ENCODE measurements around the gene MUCL3.
"Not testable (repeated sequence)": the region's sequence is repeated elsewhere in the genome, so short reads cannot be mapped to it uniquely, and the experiment has no call there.

The MUCL3 gene

GRCh38 chr6:30974490-30975252 is 33.9 kb downstream of the MUCL3 start:
- in situ Hi-C loops (cut with MboI; ENCODE audit: low sequenced_read_pairs): no loop called here

GRCh38 chr6:30979141-30979540 is 38.4 kb downstream of the MUCL3 start:
- in situ Hi-C loops (cut with MboI; ENCODE audit: low sequenced_read_pairs): no loop called here

DNA sequence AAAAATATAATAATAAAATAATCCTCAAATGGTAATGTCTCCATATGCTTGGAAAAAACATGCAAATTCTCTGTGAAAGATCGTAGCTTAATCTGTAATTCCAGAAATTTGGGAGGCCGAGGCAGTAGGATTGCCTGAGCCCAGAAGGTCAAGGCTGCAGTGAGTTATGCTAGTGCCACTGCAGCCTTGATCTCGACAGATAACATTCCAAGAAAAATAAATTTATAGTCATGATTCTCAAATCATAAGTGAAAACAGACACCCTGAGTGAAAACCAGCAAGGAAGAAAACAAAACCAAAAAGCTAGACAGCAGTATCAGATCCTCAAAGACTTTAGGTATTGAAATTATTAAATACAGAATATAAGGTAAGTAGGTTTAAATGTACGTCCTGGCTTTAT is 38.9 kb downstream of the MUCL3 start:
- in situ Hi-C loops (cut with MboI; ENCODE audit: low sequenced_read_pairs): no loop called here

- in situ Hi-C loops (cut with MboI; ENCODE audit: low sequenced_read_pairs): no loop called here
Measured at GRCh38 chr6:30981942-30982772, 41.4 kb downstream of the MUCL3 start.

DNA sequence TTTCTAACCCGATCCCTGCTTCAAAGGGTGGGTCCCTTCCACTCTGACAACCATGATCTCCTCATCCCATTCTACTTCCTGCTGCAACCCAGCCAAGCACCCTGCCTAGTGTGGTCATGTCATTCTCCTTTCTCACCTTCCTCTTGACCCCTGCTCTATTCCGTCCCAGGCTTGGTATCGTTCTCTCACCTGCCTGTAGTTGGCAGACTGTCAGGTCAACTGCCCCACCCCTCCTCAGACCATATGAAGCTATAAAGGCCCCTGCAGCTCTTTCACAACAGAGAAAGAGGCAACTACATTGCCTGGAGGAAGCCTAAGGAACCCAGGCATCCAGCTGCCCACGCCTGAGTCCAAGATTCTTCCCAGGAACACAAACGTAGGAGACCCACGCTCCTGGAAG is 42.7 kb downstream of the MUCL3 start, which contains the start of gene MUC21:
Gene MUC21, plus strand, starts transcription at position 280 of the 400 bp plus-strand sequence. CDS start 241 bp downstream, outside the sequence.
- in situ Hi-C loops (cut with MboI; ENCODE audit: low sequenced_read_pairs): no loop called here

GRCh38 chr6:30985490-30985889 is 44.7 kb downstream of the MUCL3 start:
- in situ Hi-C loops (cut with MboI; ENCODE audit: low sequenced_read_pairs): no loop called here

- in situ Hi-C loops (cut with MboI; ENCODE audit: low sequenced_read_pairs): no loop called here
Measured at GRCh38 chr6:30987304-30987703, 46.5 kb downstream of the MUCL3 start.

DNA sequence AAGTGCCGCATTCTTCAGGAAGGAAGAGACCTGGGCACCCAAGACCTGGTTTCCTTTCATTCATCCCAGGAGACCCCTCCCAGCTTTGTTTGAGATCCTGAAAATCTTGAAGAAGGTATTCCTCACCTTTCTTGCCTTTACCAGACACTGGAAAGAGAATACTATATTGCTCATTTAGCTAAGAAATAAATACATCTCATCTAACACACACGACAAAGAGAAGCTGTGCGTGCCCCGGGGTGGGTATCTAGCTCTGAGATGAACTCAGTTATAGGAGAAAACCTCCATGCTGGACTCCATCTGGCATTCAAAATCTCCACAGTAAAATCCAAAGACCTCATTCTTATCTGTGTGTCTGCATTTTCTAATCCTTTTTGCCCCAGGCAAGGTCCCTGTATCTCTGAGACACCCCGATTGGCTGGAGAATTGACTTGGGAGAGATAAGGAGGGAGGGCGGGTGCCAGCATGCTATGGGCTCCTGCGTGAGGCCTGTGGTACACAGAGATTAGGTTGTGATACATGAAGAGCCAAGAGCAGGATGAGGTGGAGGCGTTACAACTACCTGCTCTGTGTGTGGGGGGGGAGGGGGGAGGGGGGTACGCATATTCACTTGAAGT is 47.5 kb downstream of the MUCL3 start:
- in situ Hi-C loops (cut with MboI; ENCODE audit: low sequenced_read_pairs): no loop called here

GRCh38 chr6:30990422-30991086 is 49.8 kb downstream of the MUCL3 start:
- in situ Hi-C loops (cut with MboI; ENCODE audit: low sequenced_read_pairs): no loop called here

- in situ Hi-C loops (cut with MboI; ENCODE audit: low sequenced_read_pairs): no loop called here
Measured at GRCh38 chr6:30991891-30992290, 51.1 kb downstream of the MUCL3 start.

- in situ Hi-C loops (cut with MboI; ENCODE audit: low sequenced_read_pairs): no loop called here
Measured at GRCh38 chr6:30997301-30997700, 56.5 kb downstream of the MUCL3 start.

GRCh38 chr6:30998785-30999184 is 58.0 kb downstream of the MUCL3 start:
- in situ Hi-C loops (cut with MboI; ENCODE audit: low sequenced_read_pairs): no loop called here

- in situ Hi-C loops (cut with MboI; ENCODE audit: low sequenced_read_pairs): not testable (repeated sequence)
Measured at GRCh38 chr6:31000067-31000860, 59.5 kb downstream of the MUCL3 start.

DNA sequence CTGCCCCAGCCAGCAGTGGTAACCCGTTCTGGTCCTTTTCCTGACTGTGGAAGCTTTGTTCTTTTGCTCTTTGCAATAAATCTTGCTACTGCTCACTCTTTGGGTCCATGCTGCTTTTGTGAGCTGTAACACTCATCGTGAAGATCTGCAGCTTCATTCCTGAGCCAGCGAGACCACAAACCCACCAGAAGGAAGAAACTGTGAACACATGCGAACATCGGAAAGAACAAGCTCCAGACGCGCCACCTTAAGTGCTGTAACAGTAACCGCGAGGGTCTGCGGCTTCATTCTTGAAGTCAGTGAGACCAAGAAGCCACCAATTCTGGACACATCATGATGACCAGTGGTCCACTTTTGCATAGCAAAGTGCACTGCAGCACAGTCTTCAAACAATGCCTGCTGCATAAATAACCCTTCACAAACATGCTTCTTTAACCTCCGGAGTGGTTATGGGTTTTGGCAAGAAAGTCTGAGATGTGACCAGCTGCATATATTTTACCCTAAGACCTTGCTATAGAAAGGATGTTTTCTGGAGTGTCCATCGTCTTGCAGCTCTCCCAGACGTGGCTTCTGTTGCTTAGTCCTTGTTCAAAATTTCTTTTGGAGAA is 60.6 kb downstream of the MUCL3 start:
- in situ Hi-C loops (cut with MboI; ENCODE audit: low sequenced_read_pairs): no loop called here

DNA sequence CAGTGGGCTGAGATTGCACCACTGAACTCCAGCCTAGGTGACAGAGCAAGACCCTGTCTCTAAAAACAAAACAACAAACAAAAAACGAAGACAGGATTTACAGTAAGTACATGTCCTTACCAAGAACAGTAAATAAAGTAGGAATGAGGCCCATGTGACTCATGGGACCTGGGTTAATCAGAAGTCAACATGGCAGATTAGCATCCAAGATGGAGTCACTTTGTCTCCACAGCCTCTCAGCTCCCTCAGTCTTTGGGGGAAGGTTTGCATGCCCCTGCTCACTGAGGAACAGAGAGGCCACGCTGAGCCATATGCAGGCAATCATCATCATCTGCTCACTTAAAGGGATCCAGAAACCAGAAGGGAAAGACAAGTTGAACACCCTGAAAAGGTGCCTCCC is 61.7 kb downstream of the MUCL3 start:
- in situ Hi-C loops (cut with MboI; ENCODE audit: low sequenced_read_pairs): no loop called here
